ENCODE results near the gene GLB1L3. TPM values are rescaled to one million over a fixed set of nuclear protein-coding genes. Genes with fewer than 3 reads are reported as not detected.

The GLB1L3 gene
- total RNA-seq, 1 experiment from 2014 or later: not detected

DNA sequence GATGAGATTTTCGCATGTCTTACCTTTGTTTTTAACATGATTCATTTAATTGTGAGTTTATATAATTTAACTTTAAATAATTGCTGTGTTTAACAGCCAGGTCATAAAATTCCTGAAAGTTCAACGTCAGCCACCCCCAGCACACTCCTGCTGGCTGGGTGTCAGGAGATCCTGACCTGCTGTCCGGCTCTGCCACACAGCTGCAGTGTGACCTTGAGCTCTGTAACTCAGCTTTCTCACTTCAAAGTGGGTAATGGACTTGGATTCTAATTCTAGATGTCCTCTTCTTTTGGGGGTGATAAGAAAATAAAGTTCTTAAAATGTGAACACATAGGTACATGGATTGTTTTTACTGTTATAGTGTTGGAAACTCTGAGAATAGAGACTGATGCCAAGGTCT, 40.8 kb upstream of the GLB1L3 start (continued):
- no peak for TF ChIP-seq SIN3A (IDR thresholded peaks at IDR 0.05; ENCODE audit: low read depth)

- 0 out of 2 replicates have a peak, but pooled peaks cover 5% of the 10 kb centered on the region for H3K79me2 ChIP-seq (ENCODE audit: insufficient read depth, low read length)
- CTCF ChIA-PET: no interaction called here
- H3K4me1 ChIP-seq (ENCODE audit: control insufficient read depth in 1 of 2, insufficient read depth in 2 of 2, low read length in 2 of 2): no peaks in the 10 kb centered on the region
- H3K4me3 ChIP-seq (replicated peaks in 1 of 2; ENCODE audit: low read depth in 1 of 2, low read length in 2 of 2): no peak overlapping the region
- no peak overlapping the region for H3K4me2 ChIP-seq (ENCODE audit: low read length)
- RAD21 ChIA-PET (ENCODE audit: low non-redundant PET in 1 of 2, low total read pairs in 2 of 2, uncharacterized antibody in 2 of 2, unreplicated experiment in 2 of 2): no interaction called here
- H3K27me3 ChIP-seq (ENCODE audit: insufficient read depth, low read length): no peaks in the 10 kb centered on the region
- no TSS peak for BruUV-seq (replicated peaks)
- POLR2A ChIA-PET: no interaction called here
- no peak for ATAC-seq
- intact Hi-C loops (cut with micrococcal nuclease): loop anchor here (5.0 kb wide), 1 partner anchor 50 kb away; no protein-coding TSS in a partner anchor
- no peaks in the 10 kb centered on the region for H3K9me3 ChIP-seq (ENCODE audit: control insufficient read depth in 1 of 2, insufficient read depth in 1 of 2, low read depth in 1 of 2, low read length in 2 of 2)
- no peaks in the 10 kb centered on the region for H3K9me2 ChIP-seq (ENCODE audit: insufficient read depth)
- no peak overlapping the region for H3K27ac ChIP-seq (ENCODE audit: low read depth, low read length)
- H3K9ac ChIP-seq (ENCODE audit: low read length): no peak overlapping the region
- DNase-seq (ENCODE audit: low read depth, low spot score): no peak
- no peaks in the 10 kb centered on the region for H4K20me1 ChIP-seq (ENCODE audit: insufficient read depth)
- no peak for TF ChIP-seq RAD21 (IDR thresholded peaks at IDR 0.05; ENCODE audit: low read depth)
- TF ChIP-seq ZFX (IDR thresholded peaks at IDR 0.05): no peak
- TF ChIP-seq EGR1 (IDR thresholded peaks at IDR 0.05; ENCODE audit: low read depth): no peak
- TF ChIP-seq CBX3 (IDR thresholded peaks at IDR 0.05; ENCODE audit: low read depth): no peak
- TF ChIP-seq, protein P1, sequence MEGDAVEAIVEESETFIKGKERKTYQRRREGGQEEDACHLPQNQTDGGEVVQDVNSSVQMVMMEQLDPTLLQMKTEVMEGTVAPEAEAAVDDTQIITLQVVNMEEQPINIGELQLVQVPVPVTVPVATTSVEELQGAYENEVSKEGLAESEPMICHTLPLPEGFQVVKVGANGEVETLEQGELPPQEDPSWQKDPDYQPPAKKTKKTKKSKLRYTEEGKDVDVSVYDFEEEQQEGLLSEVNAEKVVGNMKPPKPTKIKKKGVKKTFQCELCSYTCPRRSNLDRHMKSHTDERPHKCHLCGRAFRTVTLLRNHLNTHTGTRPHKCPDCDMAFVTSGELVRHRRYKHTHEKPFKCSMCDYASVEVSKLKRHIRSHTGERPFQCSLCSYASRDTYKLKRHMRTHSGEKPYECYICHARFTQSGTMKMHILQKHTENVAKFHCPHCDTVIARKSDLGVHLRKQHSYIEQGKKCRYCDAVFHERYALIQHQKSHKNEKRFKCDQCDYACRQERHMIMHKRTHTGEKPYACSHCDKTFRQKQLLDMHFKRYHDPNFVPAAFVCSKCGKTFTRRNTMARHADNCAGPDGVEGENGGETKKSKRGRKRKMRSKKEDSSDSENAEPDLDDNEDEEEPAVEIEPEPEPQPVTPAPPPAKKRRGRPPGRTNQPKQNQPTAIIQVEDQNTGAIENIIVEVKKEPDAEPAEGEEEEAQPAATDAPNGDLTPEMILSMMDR (IDR thresholded peaks at IDR 0.05 in 2 of 3, conservative IDR thresholded peaks at IDR 0.05 in 1 of 3; ENCODE audit: borderline replicate concordance in 1 of 3, insufficient read depth in 1 of 3, low read depth in 2 of 3, low read length in 2 of 3): no peak
- TF ChIP-seq EZH2 (IDR thresholded peaks at IDR 0.05): no peak
- TF ChIP-seq POLR2AphosphoS5 (IDR thresholded peaks at IDR 0.05; ENCODE audit: low read depth, low read length): no peak
- TF ChIP-seq JUND (IDR thresholded peaks at IDR 0.05): no peak
- no peak for TF ChIP-seq REST (IDR thresholded peaks at IDR 0.05; ENCODE audit: low read depth)
- no peak for TF ChIP-seq CEBPB (IDR thresholded peaks at IDR 0.05; ENCODE audit: low read depth)
- TF ChIP-seq SP1 (IDR thresholded peaks at IDR 0.05; ENCODE audit: low read depth): no peak
- TF ChIP-seq, protein P2, sequence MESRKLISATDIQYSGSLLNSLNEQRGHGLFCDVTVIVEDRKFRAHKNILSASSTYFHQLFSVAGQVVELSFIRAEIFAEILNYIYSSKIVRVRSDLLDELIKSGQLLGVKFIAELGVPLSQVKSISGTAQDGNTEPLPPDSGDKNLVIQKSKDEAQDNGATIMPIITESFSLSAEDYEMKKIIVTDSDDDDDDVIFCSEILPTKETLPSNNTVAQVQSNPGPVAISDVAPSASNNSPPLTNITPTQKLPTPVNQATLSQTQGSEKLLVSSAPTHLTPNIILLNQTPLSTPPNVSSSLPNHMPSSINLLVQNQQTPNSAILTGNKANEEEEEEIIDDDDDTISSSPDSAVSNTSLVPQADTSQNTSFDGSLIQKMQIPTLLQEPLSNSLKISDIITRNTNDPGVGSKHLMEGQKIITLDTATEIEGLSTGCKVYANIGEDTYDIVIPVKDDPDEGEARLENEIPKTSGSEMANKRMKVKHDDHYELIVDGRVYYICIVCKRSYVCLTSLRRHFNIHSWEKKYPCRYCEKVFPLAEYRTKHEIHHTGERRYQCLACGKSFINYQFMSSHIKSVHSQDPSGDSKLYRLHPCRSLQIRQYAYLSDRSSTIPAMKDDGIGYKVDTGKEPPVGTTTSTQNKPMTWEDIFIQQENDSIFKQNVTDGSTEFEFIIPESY (IDR thresholded peaks at IDR 0.05; ENCODE audit: extremely low read depth, insufficient replicate concordance, low read length): no peak
- peaks cover 3 to 15% of the 10 kb centered on the region in 2 experiments; a peak in 1 of 4 replicates for H3K36me3 ChIP-seq (ENCODE audit: control insufficient read depth in 1 of 2, insufficient read depth in 2 of 2, low read length in 2 of 2)
- H2AFZ ChIP-seq (ENCODE audit: low read depth, low read length, poor library complexity, severe bottlenecking): no peak overlapping the region
Observed at GRCh38 chr11:134236834-134237556, 39.2 kb upstream of the GLB1L3 start.
